ENCODE measurements around the gene FGA.

GRCh38 chr4:154618708-154619315 lies 28.3 kb upstream of the FGA start:
- no peak for TF ChIP-seq ZNF565 (CRISPR knock-in tag; conservative IDR thresholded peaks at IDR 0.05; ENCODE audit: low read depth)
- no peak for TF ChIP-seq TOX (CRISPR knock-in tag; IDR thresholded peaks at IDR 0.05; ENCODE audit: borderline replicate concordance)
- no peak for TF ChIP-seq BACH2 (CRISPR knock-in tag; IDR thresholded peaks at IDR 0.05; ENCODE audit: borderline replicate concordance)
- TF ChIP-seq, protein P1, sequence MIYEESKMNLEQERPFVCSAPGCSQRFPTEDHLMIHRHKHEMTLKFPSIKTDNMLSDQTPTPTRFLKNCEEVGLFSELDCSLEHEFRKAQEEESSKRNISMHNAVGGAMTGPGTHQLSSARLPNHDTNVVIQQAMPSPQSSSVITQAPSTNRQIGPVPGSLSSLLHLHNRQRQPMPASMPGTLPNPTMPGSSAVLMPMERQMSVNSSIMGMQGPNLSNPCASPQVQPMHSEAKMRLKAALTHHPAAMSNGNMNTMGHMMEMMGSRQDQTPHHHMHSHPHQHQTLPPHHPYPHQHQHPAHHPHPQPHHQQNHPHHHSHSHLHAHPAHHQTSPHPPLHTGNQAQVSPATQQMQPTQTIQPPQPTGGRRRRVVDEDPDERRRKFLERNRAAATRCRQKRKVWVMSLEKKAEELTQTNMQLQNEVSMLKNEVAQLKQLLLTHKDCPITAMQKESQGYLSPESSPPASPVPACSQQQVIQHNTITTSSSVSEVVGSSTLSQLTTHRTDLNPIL (CRISPR knock-in tag; IDR thresholded peaks at IDR 0.05; ENCODE audit: low read depth) = no peak
- no peak for TF ChIP-seq CSDC2 (CRISPR knock-in tag; IDR thresholded peaks at IDR 0.05)
- TF ChIP-seq ZNF70 (CRISPR knock-in tag; IDR thresholded peaks at IDR 0.05) = no peak
- TF ChIP-seq PATZ1 (CRISPR knock-in tag; IDR thresholded peaks at IDR 0.05; ENCODE audit: borderline replicate concordance) = no peak
- TF ChIP-seq ARNTL (CRISPR knock-in tag; IDR thresholded peaks at IDR 0.05; ENCODE audit: borderline replicate concordance, low read depth) = no peak
- TF ChIP-seq, protein P2, sequence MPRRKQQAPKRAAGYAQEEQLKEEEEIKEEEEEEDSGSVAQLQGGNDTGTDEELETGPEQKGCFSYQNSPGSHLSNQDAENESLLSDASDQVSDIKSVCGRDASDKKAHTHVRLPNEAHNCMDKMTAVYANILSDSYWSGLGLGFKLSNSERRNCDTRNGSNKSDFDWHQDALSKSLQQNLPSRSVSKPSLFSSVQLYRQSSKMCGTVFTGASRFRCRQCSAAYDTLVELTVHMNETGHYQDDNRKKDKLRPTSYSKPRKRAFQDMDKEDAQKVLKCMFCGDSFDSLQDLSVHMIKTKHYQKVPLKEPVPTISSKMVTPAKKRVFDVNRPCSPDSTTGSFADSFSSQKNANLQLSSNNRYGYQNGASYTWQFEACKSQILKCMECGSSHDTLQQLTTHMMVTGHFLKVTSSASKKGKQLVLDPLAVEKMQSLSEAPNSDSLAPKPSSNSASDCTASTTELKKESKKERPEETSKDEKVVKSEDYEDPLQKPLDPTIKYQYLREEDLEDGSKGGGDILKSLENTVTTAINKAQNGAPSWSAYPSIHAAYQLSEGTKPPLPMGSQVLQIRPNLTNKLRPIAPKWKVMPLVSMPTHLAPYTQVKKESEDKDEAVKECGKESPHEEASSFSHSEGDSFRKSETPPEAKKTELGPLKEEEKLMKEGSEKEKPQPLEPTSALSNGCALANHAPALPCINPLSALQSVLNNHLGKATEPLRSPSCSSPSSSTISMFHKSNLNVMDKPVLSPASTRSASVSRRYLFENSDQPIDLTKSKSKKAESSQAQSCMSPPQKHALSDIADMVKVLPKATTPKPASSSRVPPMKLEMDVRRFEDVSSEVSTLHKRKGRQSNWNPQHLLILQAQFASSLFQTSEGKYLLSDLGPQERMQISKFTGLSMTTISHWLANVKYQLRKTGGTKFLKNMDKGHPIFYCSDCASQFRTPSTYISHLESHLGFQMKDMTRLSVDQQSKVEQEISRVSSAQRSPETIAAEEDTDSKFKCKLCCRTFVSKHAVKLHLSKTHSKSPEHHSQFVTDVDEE (CRISPR knock-in tag; IDR thresholded peaks at IDR 0.05) = no peak
- no peak for TF ChIP-seq PPARA (CRISPR knock-in tag; IDR thresholded peaks at IDR 0.05; ENCODE audit: borderline replicate concordance)
- TF ChIP-seq ZFP30 (CRISPR knock-in tag; IDR thresholded peaks at IDR 0.05) = no peak

Measured in SK-N-SH treated with all-trans-retinoic acid at 6 μM for 48 hours (cell line).